Activated naive CD4-positive, alpha-beta T cell treated with Interleukin-2 at 50 U/mL for 16 hours (primary cell): Measurements from ENCODE around the gene EEFSEC.

ENCODE experiments used
- DNase-seq: peaks from one replicate; pipeline ENCODE4 v3.0.0-alpha.2; 2020

Gene EEFSEC

DNA sequence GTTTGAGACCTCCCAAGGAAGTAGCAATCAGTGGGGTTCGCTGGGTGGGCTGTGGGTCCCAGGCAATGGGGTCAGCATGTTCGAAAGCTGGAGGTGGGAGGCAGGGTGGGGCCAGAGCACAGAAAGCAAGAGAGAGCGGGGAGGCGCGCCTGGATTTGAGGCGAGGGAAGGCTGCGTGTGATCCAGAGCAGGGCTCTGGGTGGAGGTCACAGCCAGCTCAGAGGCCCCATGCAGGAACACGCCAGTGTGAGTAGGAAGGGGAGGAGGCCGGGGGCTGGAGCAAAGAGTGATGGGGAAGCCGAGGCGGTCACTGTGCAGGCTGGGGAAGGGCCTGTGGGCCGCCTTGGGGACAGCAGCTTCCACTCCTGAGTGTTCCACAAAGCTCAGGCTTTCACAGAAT is 304.7 kb downstream of the EEFSEC start:
- DNase-seq = no peak
